Measurements from ENCODE around the gene PCDHGA6.
"Not testable (repeated sequence)": the region's sequence is repeated elsewhere in the genome, so short reads cannot be mapped to it uniquely, and the experiment has no call there.

The PCDHGA6 gene

DNA sequence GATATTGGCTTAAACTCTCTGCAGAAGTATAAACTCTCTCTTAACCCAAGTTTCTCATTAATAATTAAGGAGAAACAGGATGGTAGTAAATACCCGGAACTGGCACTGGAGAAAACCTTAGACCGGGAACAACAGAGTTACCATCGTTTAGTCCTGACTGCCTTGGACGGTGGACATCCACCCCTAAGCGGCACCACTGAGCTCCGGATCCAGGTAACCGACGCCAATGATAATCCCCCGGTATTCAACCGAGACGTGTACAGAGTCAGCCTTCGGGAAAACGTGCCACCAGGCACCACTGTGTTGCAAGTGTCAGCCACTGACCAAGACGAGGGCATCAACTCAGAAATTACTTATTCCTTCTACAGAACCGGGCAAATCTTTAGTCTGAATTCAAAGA is 24.9 kb downstream of the PCDHGA6 start:
- Mint-ChIP-seq H3K4me1 (ENCODE audit: low read depth) (peaks cover 4% of the 10 kb centered on the region), H3K27ac (no peak overlapping the region), H3K9me3 (ENCODE audit: low read depth) (peaks cover 16% of the 10 kb centered on the region), H3K4me3 (peak overlapping the region; percentile 30), H3K36me3 (peaks cover 22% of the 10 kb centered on the region), H3K27me3 (peaks cover 47% of the 10 kb centered on the region)

DNA sequence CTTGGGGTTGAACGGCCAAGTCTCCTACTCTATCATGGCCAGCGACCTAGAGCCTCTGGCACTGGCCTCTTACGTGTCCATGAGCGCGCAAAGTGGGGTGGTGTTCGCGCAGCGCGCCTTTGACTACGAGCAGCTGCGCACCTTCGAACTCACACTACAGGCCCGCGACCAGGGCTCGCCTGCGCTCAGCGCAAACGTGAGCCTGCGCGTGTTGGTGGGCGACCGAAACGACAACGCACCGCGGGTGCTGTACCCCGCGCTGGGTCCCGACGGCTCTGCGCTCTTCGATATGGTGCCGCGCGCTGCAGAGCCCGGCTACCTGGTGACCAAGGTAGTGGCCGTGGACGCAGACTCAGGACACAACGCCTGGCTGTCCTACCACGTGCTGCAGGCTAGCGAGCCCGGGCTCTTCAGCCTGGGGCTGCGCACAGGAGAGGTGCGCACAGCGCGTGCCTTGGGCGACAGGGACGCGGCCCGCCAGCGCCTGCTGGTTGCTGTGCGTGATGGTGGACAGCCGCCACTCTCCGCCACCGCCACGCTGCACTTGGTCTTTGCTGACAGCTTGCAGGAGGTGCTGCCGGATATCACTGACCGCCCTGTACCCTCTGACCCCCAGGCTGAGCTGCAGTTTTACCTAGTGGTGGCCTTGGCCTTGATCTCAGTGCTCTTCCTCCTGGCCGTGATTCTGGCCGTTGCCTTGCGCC is 26.0 kb downstream of the PCDHGA6 start:
- Mint-ChIP-seq H3K4me3 (no peak overlapping the region), H3K9me3 (ENCODE audit: low read depth) (peaks cover 19% of the 10 kb centered on the region), H3K36me3 (peaks cover 18% of the 10 kb centered on the region), H3K4me1 (ENCODE audit: low read depth) (peaks cover 4% of the 10 kb centered on the region), H3K27ac (no peak overlapping the region), H3K27me3 (peaks cover 48% of the 10 kb centered on the region)

DNA sequence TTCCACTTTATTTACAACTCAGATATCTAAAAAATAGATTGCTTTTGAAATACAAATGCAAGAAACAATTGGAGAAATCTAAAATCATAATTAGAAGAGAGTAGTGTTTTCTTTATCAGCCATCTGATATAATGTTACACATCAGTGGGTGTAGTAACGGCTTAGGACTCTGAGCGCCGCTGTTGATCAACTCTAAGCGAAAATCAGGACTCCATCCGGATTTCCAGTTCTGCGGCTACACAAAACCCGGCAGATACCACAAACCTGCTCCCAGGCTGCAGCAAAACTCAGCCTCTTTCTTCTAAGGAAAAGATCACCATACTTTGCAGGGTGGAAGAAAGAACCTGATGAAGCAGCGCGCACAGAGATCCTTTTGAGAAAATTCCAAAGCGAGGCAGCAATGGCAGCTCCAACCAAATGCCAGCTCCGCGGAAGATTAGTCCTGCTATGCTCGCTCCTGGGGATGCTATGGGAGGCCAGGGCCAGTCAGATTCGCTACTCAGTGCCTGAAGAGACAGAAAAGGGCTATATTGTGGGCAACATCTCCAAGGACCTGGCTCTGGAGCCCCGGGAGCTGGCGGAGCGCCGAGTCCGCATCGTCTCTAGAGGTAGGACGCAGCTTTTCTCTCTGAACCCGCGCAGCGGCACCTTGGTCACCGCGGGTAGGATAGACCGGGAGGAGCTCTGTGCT is 29.0 kb downstream of the PCDHGA6 start, which contains the start of gene PCDHGA9:
Gene PCDHGA9, plus strand, starts transcription at position 226 of the 691 bp plus-strand sequence. Its CDS starts 175 bp downstream, at position 401.
- Mint-ChIP-seq H3K4me1 (ENCODE audit: low read depth) (peaks cover 4% of the 10 kb centered on the region), H3K4me3 (peak within 1 kb of the TSS; percentile 75), H3K36me3 (peaks cover 19% of the 10 kb centered on the region), H3K27ac (no peak within 1 kb of the TSS), H3K9me3 (ENCODE audit: low read depth) (peaks cover 19% of the 10 kb centered on the region), H3K27me3 (peaks cover 50% of the 10 kb centered on the region)

DNA sequence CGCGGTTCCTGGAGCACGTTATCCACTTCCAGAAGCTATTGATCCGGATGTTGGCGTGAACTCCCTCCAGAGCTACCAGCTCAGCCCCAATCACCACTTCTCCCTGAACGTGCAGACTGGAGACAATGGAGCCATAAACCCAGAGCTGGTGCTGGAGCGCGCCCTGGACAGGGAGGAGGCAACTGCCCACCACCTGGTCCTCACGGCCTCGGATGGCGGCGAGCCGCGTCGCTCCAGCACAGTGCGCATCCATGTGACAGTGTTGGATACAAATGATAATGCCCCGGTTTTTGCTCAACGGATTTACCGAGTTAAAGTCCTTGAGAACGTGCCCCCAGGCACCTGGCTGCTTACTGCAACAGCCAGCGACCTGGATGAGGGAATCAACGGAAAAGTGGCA is 29.7 kb downstream of the PCDHGA6 start:
- peaks cover 19% of the 10 kb centered on the region for H3K9me3 Mint-ChIP-seq (ENCODE audit: low read depth)
- H3K36me3 Mint-ChIP-seq = peaks cover 21% of the 10 kb centered on the region
- H3K27me3 Mint-ChIP-seq = peaks cover 53% of the 10 kb centered on the region
- no peak overlapping the region for H3K4me3 Mint-ChIP-seq
- H3K27ac Mint-ChIP-seq = no peak overlapping the region
- peaks cover 4% of the 10 kb centered on the region for H3K4me1 Mint-ChIP-seq (ENCODE audit: low read depth)

DNA sequence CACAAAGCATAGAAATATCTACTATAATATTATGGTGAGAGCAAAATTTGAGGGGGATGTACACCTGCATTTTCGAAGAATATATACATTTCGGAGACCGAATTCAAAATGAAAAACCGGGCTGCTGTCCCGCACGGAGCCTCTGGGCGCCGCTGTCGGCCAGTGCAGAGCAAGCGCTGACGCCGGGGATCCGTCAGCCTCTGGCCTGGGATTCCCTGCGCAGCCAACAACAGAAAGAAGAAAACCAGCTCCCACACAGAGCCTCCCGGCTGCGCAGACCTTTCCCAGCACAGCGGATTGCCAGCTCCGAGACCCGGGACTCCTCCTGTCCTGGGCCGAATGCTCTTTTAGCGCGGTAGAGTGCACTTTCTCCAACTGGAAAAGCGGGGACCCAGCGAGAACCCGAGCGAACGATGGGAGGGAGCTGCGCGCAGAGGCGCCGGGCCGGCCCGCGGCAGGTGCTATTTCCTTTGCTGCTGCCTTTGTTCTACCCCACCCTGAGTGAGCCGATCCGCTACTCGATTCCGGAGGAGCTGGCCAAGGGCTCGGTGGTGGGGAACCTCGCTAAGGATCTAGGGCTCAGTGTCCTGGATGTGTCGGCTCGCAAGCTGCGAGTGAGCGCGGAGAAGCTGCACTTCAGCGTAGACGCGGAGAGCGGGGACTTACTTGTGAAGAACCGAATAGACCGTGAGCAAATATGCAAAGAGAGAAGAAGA is 34.3 kb downstream of the PCDHGA6 start, which contains the start of gene PCDHGB6:
Gene PCDHGB6, plus strand, starts transcription at position 232 of the 716 bp plus-strand sequence. Its CDS starts 182 bp downstream, at position 414.
- H3K4me3 Mint-ChIP-seq = peak within 1 kb of the TSS; percentile 75
- H3K27me3 Mint-ChIP-seq = peaks cover 55% of the 10 kb centered on the region
- peaks cover 15% of the 10 kb centered on the region for H3K36me3 Mint-ChIP-seq
- not testable (repeated sequence) for H3K27ac Mint-ChIP-seq; H3K4me1 Mint-ChIP-seq (ENCODE audit: low read depth)
- peaks cover 16% of the 10 kb centered on the region for H3K9me3 Mint-ChIP-seq (ENCODE audit: low read depth)

DNA sequence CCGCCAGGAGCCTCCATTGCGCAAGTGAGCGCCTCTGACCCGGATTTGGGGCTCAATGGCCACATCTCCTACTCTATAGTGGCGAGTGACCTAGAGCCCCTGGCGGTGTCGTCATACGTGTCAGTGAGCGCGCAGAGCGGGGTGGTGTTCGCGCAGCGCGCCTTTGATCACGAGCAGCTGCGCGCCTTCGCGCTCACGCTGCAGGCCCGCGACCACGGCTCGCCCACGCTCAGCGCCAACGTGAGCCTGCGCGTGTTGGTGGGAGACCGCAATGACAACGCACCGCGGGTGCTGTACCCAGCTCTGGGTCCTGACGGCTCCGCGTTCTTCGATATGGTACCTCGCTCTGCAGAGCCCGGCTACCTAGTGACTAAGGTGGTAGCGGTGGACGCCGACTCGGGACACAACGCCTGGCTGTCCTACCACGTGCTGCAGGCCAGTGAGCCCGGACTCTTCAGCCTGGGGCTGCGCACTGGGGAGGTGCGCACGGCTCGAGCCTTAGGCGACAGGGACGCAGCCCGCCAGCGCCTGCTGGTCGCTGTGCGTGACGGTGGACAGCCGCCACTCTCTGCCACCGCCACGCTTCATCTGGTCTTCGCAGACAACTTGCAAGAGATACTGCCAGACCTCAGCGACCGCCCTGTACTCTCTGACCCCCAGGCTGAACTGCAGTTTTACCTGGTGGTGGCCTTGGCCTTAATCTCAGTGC is 36.1 kb downstream of the PCDHGA6 start:
- H3K36me3 Mint-ChIP-seq = peaks cover 20% of the 10 kb centered on the region
- no peak overlapping the region for H3K27ac Mint-ChIP-seq

DNA sequence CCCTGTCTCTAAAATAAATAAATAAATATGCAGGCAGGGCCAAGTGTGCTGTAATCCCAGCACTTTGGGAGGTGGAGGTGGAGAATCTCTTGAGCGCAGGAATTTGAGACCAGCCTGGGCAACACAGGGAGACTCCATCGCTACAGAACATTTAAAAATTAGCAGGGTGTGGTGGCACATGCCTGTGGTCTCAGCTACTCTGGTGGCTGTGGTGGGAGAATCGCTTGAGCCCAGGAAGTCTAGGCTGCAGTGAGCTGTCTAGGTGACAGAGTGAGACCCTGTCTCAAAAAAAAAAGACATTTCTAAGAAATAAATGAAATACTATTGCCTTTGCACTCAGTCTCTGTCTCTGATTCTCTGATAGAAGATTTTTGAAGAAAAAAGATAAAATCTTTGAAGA is 37.9 kb downstream of the PCDHGA6 start:
- Mint-ChIP-seq H3K36me3 (peaks cover 23% of the 10 kb centered on the region), H3K4me3 (no peak overlapping the region), H3K4me1 (ENCODE audit: low read depth) (peaks cover 15% of the 10 kb centered on the region), H3K27ac (no peak overlapping the region), H3K27me3 (peaks cover 51% of the 10 kb centered on the region), H3K9me3 (ENCODE audit: low read depth) (peaks cover 13% of the 10 kb centered on the region)

More for the DNA sequence above, 36.1 kb downstream of the PCDHGA6 start:
- Mint-ChIP-seq H3K4me3 (no peak overlapping the region), H3K4me1 (ENCODE audit: low read depth) (peaks cover 12% of the 10 kb centered on the region), H3K27me3 (peaks cover 55% of the 10 kb centered on the region), H3K9me3 (ENCODE audit: low read depth) (peaks cover 13% of the 10 kb centered on the region)

DNA sequence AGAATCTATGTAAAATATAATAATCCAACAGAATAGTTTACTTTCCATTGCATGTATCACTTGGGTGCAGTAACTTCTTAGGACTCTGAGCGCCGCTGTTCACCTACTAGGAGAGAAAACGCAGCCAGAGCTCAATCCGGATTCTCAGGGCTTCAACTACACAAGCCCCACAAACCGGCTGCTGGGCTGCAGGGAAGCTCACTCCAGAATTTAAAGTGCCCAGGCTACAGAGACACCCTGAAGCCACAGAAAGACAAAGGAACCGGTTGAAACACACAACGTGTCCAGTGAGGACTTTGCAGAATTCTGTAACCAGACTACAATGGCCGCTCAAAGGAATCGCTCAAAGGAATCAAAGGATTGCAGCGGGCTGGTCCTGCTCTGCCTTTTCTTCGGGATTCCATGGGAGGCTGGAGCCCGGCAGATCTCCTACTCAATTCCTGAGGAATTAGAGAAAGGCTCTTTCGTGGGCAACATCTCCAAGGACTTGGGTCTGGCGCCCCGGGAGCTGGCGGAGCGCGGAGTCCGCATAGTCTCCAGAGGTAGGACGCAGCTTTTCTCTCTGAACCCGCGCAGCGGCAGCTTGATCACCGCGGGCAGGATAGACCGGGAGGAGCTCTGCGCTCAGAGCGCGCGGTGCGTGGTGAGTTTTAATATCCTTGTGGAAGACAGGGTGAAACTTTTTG is 39.3 kb downstream of the PCDHGA6 start, which contains the start of gene PCDHGA10:
Gene PCDHGA10, plus strand, starts transcription at position 134 of the 686 bp plus-strand sequence. Its CDS starts 189 bp downstream, at position 323.
- peaks cover 17% of the 10 kb centered on the region for H3K4me1 Mint-ChIP-seq (ENCODE audit: low read depth)
- H3K36me3 Mint-ChIP-seq = peaks cover 22% of the 10 kb centered on the region
- H3K27me3 Mint-ChIP-seq = peaks cover 50% of the 10 kb centered on the region
- H3K27ac Mint-ChIP-seq = no peak within 1 kb of the TSS
- H3K4me3 Mint-ChIP-seq = peak within 1 kb of the TSS; percentile 89
- peaks cover 13% of the 10 kb centered on the region for H3K9me3 Mint-ChIP-seq (ENCODE audit: low read depth)

DNA sequence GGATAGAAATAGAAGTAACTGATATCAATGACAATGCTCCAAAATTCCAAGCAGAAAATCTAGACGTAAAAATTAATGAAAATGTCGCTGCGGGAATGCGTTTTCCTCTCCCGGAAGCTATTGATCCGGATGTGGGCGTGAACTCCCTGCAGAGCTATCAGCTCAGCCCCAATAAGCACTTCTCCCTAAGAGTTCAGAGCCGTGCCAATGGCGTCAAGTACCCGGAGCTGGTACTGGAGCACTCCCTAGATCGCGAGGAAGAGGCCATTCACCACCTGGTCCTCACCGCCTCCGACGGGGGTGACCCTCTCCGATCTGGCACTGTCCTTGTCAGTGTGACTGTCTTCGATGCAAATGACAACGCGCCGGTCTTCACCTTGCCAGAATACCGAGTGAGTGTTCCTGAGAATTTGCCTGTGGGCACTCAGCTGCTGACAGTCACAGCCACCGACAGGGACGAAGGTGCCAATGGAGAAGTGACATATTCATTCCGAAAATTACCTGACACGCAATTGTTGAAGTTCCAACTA is 39.9 kb downstream of the PCDHGA6 start:
- Mint-ChIP-seq H3K4me1 (ENCODE audit: low read depth) (peaks cover 19% of the 10 kb centered on the region), H3K36me3 (peaks cover 26% of the 10 kb centered on the region), H3K27ac (no peak overlapping the region), H3K9me3 (ENCODE audit: low read depth) (peaks cover 16% of the 10 kb centered on the region), H3K4me3 (peak overlapping the region; percentile 89), H3K27me3 (peaks cover 53% of the 10 kb centered on the region)

DNA sequence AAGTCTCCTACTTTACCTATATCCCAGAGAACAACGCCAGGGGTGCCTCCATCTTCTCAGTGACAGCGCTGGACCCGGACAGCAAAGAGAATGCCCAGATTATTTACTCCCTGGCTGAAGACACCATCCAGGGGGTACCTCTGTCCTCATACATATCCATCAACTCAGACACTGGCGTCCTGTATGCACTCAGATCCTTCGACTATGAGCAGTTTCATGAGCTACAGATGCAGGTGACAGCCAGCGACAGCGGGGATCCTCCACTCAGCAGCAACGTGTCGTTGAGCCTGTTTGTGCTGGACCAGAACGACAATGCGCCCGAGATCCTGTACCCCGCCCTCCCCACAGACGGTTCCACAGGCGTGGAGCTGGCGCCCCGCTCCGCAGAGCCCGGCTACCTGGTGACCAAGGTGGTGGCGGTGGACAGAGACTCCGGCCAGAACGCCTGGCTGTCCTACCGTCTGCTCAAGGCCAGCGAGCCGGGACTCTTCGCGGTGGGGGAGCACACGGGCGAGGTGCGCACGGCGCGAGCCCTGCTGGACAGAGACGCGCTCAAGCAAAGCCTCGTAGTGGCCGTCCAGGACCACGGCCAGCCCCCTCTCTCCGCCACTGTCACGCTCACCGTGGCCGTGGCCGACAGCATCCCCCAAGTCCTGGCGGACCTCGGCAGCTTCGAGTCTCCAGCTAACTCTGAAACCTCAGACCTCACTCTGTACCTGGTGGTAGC is 41.0 kb downstream of the PCDHGA6 start:
- Mint-ChIP-seq H3K27me3 (peaks cover 49% of the 10 kb centered on the region), H3K36me3 (peaks cover 27% of the 10 kb centered on the region), H3K9me3 (ENCODE audit: low read depth) (peaks cover 14% of the 10 kb centered on the region), H3K4me1 (ENCODE audit: low read depth) (peaks cover 22% of the 10 kb centered on the region), H3K4me3 (peak overlapping the region; percentile 89)
- not testable (repeated sequence) for H3K27ac Mint-ChIP-seq

DNA sequence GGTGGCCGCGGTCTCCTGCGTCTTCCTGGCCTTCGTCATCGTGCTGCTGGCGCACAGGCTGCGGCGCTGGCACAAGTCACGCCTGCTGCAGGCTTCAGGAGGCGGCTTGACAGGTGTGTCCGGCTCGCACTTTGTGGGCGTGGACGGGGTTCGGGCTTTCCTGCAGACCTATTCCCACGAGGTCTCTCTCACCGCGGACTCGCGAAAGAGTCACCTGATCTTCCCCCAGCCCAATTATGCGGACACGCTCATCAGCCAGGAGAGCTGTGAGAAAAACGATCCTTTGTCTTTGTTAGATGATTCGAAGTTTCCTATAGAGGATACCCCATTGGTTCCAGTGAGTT is 41.6 kb downstream of the PCDHGA6 start:
- Mint-ChIP-seq H3K27me3 (peaks cover 50% of the 10 kb centered on the region), H3K36me3 (peaks cover 27% of the 10 kb centered on the region), H3K4me1 (ENCODE audit: low read depth) (peaks cover 22% of the 10 kb centered on the region), H3K9me3 (ENCODE audit: low read depth) (peaks cover 13% of the 10 kb centered on the region)
- not testable (repeated sequence) for H3K4me3 Mint-ChIP-seq, H3K27ac Mint-ChIP-seq

DNA sequence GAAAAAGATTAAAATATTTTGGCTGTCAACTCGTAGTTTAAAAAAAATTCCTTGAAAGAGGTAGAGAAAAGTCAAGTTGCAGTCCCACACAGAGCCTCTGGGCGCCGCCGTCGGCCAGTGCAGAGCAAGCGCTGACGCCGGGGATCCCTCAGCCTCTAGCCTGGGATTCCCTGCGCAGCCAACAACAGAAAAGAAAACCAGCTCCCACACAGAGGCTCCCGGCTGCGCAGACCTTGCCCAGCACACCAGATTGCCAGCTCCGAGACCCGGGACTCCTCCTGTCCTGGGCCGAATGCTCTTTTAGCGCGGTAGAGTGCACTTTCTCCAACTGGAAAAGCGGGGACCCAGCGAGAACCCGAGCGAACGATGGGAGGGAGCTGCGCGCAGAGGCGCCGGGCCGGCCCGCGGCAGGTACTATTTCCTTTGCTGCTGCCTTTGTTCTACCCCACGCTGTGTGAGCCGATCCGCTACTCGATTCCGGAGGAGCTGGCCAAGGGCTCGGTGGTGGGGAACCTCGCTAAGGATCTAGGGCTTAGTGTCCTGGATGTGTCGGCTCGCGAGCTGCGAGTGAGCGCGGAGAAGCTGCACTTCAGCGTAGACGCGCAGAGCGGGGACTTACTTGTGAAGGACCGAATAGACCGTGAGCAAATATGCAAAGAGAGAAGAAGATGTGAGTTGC is 43.9 kb downstream of the PCDHGA6 start, which contains the start of gene PCDHGB7:
Gene PCDHGB7, plus strand, starts transcription at position 184 of the 679 bp plus-strand sequence. Its CDS starts 183 bp downstream, at position 367.
- Mint-ChIP-seq H3K27me3 (peaks cover 55% of the 10 kb centered on the region), H3K27ac (peak within 1 kb of the TSS; percentile 50), H3K4me3 (peak within 1 kb of the TSS; percentile 79), H3K36me3 (peaks cover 35% of the 10 kb centered on the region), H3K9me3 (ENCODE audit: low read depth) (peaks cover 20% of the 10 kb centered on the region), H3K4me1 (ENCODE audit: low read depth) (peaks cover 25% of the 10 kb centered on the region)
